WTC11 (cell line): ENCODE results near the gene CARHSP1. TPM values are rescaled to one million over a fixed set of nuclear protein-coding genes. Genes with fewer than 3 reads are reported as not detected.
A peak's percentile ranks its signal among the peaks of the same experiment; 100 is the strongest.

Experiments used
- ATAC-seq: fragments of 200-7000 bp; cut with Tn5 transposase; 2 replicates; pipeline ENCODE4 v1.10.0; 2021; ENCODE audit warnings: mild to moderate bottlenecking, moderate library complexity
- CTCF ChIA-PET: fragments of 300-600 bp; sonication (Branson Sonifier 250); formaldehyde crosslinking; loops from one replicate; lab custom pipeline; 2021; ENCODE audit warnings: antibody characterized with exemption; lab: Charles Lee
- POLR2A ChIA-PET: fragments of 350-600 bp; sonication (Branson Sonifier 250); formaldehyde crosslinking; loops from one replicate; lab custom pipeline; 2021; ENCODE audit warnings: antibody characterized with exemption; lab: Charles Lee
- DNase-seq: peaks from one replicate; pipeline ENCODE4 v3.0.0; 2021; ENCODE audit warnings: low spot score
- H3K27ac Mint-ChIP-seq: 2 replicates; pipeline ENCODE4 v1.8.0; 2021; ENCODE audit warnings: mixed read lengths
- H3K27me3 Mint-ChIP-seq: 2 replicates; pipeline ENCODE4 v1.8.0; 2021; ENCODE audit warnings: low read depth, mild to moderate bottlenecking, moderate library complexity, mixed read lengths
- H3K36me3 Mint-ChIP-seq: 2 replicates; pipeline ENCODE4 v1.8.0; 2021; ENCODE audit warnings: mixed read lengths
- H3K4me1 Mint-ChIP-seq: 2 replicates; pipeline ENCODE4 v1.8.0; 2022; ENCODE audit warnings: mixed read lengths
- H3K4me3 Mint-ChIP-seq: 2 replicates; pipeline ENCODE4 v1.8.0; 2021; ENCODE audit warnings: mild to moderate bottlenecking, moderate library complexity, mixed read lengths
- H3K9me3 Mint-ChIP-seq: 2 replicates; pipeline ENCODE4 v1.8.0; 2021; ENCODE audit warnings: mixed read lengths
- CBFB ChIP-seq: sonication (generic); formaldehyde crosslinking; IDR thresholded peaks from 2 replicates; pipeline ENCODE4 v1.8.1; 2022; ENCODE audit warnings: mild to moderate bottlenecking, low read depth, missing genetic modification reagents
- ELF4 ChIP-seq: sonication (generic); formaldehyde crosslinking; IDR thresholded peaks from 2 replicates; pipeline ENCODE4 v1.8.1; 2022; ENCODE audit warnings: low read depth, mild to moderate bottlenecking, moderate library complexity, missing genetic modification reagents
- ETV6 ChIP-seq: sonication (generic); formaldehyde crosslinking; IDR thresholded peaks from 2 replicates; pipeline ENCODE4 v1.8.1; 2022; ENCODE audit warnings: mild to moderate bottlenecking, missing genetic modification reagents
- FOXK1 ChIP-seq: sonication (generic); formaldehyde crosslinking; IDR thresholded peaks from 2 replicates; pipeline ENCODE4 v1.8.0; 2022; ENCODE audit warnings: mild to moderate bottlenecking, moderate library complexity, missing genetic modification reagents
- NR1H2 ChIP-seq: sonication (generic); formaldehyde crosslinking; IDR thresholded peaks from 2 replicates; pipeline ENCODE4 v1.9.0; 2021; ENCODE audit warnings: mild to moderate bottlenecking, moderate library complexity, missing genetic modification reagents
- RORB ChIP-seq: fragments of 250-450 bp; sonication (Bioruptor Pico); IDR thresholded peaks from 2 replicates; pipeline ENCODE4 v1.9.0; 2021; ENCODE audit warnings: mild to moderate bottlenecking
- ZNF232 ChIP-seq: sonication (generic); formaldehyde crosslinking; IDR thresholded peaks from 2 replicates; pipeline ENCODE4 v1.8.0; 2022; ENCODE audit warnings: mild to moderate bottlenecking, missing genetic modification reagents
- ZNF671 ChIP-seq: fragments of 250-450 bp; sonication (Bioruptor Pico); IDR thresholded peaks from 2 replicates; pipeline ENCODE4 v1.8.0; 2021; ENCODE audit warnings: mild to moderate bottlenecking
- total RNA-seq: library from RNA; stranded (reverse); gene quantifications from 3 replicates; pipeline ENCODE4 v1.2.3, GENCODE V29; 2021
- TF ChIP-seq, protein P1 (sequence below): sonication (generic); formaldehyde crosslinking; IDR thresholded peaks from 2 replicates; pipeline ENCODE4 v1.8.0; 2022; ENCODE audit warnings: mild to moderate bottlenecking, missing genetic modification reagents
- TF ChIP-seq, protein P2 (sequence below): sonication (generic); formaldehyde crosslinking; IDR thresholded peaks from 2 replicates; pipeline ENCODE4 v1.8.0; 2022; ENCODE audit warnings: mild to moderate bottlenecking, missing genetic modification reagents
- TF ChIP-seq, protein P3 (sequence below): sonication (generic); formaldehyde crosslinking; IDR thresholded peaks from 2 replicates; pipeline ENCODE4 v1.8.1; 2022; ENCODE audit warnings: low read depth, missing genetic modification reagents, borderline replicate concordance
- TF ChIP-seq, protein P4 (sequence below): fragments of 250-450 bp; sonication (Bioruptor Pico); IDR thresholded peaks from 2 replicates; pipeline ENCODE4 v1.8.0; 2021; ENCODE audit warnings: mild to moderate bottlenecking
- TF ChIP-seq, protein P5 (sequence below): fragments of 250-450 bp; sonication (Bioruptor Pico); IDR thresholded peaks from 2 replicates; pipeline ENCODE4 v1.9.0; 2021; ENCODE audit warnings: mild to moderate bottlenecking, borderline replicate concordance

CARHSP1 gene
- total RNA-seq, 1 experiment from 2014 or later, result 261 TPM

DNA sequence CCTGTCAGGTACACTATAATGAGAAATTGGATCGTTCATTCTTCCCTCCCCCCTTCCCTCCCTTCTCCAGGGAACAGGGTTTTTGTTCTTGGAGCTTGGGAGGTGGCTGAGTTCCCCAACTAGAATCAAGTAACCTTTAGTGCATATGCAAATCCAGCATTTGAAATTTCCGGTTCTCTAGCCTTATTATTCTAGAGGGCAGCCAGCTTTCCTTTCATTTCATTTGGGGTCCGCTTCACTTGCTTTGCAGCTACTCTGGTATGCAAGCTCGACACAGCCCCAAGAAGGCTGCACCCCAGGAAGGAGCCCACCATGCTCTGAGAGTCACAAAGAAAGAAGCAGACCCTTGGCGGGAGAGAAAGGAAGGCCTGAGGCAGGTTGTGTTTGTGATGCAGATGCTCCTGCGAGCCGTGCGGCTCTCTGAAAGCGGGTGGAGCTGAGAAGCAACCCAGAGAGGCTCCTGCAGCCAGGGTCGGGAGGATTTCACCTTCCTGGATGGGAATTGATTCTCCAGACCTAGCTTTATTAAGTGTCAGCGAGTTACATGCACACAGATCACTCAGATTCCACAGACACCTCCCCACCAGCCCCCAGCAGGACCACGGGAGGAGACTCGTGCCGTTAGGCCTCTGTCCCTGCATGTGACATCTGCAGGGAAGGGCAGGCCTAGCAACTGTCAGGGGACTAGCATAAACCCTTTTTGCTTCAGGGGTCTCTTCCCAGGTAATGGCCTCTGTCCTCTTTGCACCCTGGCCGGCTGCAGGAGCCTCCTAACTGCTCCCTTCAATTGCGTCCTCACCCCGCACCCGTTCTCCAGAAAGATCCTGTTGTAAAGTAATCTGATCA lies 36.7 kb downstream of the CARHSP1 start (continued):
- TF ChIP-seq, protein P1, sequence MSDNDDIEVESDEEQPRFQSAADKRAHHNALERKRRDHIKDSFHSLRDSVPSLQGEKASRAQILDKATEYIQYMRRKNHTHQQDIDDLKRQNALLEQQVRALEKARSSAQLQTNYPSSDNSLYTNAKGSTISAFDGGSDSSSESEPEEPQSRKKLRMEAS (CRISPR knock-in tag), result peak; percentile 75; the same call in 1 of the 2 replicates
- TF ChIP-seq ZNF671 (CRISPR knock-in tag) (no peak), NR1H2 (CRISPR knock-in tag) (no peak), ELF4 (CRISPR knock-in tag) (no peak), CBFB (no peak), FOXK1 (CRISPR knock-in tag) (no peak), RORB (no peak), ZNF232 (CRISPR knock-in tag) (no peak)
- TF ChIP-seq, protein P2, sequence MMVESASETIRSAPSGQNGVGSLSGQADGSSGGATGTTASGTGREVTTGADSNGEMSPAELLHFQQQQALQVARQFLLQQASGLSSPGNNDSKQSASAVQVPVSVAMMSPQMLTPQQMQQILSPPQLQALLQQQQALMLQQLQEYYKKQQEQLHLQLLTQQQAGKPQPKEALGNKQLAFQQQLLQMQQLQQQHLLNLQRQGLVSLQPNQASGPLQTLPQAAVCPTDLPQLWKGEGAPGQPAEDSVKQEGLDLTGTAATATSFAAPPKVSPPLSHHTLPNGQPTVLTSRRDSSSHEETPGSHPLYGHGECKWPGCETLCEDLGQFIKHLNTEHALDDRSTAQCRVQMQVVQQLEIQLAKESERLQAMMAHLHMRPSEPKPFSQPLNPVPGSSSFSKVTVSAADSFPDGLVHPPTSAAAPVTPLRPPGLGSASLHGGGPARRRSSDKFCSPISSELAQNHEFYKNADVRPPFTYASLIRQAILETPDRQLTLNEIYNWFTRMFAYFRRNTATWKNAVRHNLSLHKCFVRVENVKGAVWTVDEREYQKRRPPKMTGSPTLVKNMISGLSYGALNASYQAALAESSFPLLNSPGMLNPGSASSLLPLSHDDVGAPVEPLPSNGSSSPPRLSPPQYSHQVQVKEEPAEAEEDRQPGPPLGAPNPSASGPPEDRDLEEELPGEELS (CRISPR knock-in tag), result peak; percentile 39; the same call in 1 of the 2 replicates
- TF ChIP-seq, protein P3, sequence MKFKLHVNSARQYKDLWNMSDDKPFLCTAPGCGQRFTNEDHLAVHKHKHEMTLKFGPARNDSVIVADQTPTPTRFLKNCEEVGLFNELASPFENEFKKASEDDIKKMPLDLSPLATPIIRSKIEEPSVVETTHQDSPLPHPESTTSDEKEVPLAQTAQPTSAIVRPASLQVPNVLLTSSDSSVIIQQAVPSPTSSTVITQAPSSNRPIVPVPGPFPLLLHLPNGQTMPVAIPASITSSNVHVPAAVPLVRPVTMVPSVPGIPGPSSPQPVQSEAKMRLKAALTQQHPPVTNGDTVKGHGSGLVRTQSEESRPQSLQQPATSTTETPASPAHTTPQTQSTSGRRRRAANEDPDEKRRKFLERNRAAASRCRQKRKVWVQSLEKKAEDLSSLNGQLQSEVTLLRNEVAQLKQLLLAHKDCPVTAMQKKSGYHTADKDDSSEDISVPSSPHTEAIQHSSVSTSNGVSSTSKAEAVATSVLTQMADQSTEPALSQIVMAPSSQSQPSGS (CRISPR knock-in tag), result no peak
- TF ChIP-seq, protein P4, sequence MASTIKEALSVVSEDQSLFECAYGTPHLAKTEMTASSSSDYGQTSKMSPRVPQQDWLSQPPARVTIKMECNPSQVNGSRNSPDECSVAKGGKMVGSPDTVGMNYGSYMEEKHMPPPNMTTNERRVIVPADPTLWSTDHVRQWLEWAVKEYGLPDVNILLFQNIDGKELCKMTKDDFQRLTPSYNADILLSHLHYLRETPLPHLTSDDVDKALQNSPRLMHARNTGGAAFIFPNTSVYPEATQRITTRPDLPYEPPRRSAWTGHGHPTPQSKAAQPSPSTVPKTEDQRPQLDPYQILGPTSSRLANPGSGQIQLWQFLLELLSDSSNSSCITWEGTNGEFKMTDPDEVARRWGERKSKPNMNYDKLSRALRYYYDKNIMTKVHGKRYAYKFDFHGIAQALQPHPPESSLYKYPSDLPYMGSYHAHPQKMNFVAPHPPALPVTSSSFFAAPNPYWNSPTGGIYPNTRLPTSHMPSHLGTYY (CRISPR knock-in tag), result no peak

GRCh38 chr16:8831450-8831849 lies 37.4 kb downstream of the CARHSP1 start:
- CTCF ChIA-PET, result interaction anchor here (0.9 to 2.5 kb wide), 10 partner anchors 37 to 303 kb away, joined by 3 to 12 read pairs (median 4); partner anchors contain the start of gene CARHSP1
- Mint-ChIP-seq H3K27ac (peak overlapping the region; percentile 100), H3K9me3 (no peaks in the 10 kb centered on the region; the same call in 1 of the 2 replicates), H3K4me3 (peak overlapping the region; percentile 48), H3K4me1 (peaks cover 62% of the 10 kb centered on the region), H3K27me3 (no peaks in the 10 kb centered on the region), H3K36me3 (peaks cover 18% of the 10 kb centered on the region)
- DNase-seq (no peak), ATAC-seq (peak; percentile 8)
- TF ChIP-seq, protein P5, sequence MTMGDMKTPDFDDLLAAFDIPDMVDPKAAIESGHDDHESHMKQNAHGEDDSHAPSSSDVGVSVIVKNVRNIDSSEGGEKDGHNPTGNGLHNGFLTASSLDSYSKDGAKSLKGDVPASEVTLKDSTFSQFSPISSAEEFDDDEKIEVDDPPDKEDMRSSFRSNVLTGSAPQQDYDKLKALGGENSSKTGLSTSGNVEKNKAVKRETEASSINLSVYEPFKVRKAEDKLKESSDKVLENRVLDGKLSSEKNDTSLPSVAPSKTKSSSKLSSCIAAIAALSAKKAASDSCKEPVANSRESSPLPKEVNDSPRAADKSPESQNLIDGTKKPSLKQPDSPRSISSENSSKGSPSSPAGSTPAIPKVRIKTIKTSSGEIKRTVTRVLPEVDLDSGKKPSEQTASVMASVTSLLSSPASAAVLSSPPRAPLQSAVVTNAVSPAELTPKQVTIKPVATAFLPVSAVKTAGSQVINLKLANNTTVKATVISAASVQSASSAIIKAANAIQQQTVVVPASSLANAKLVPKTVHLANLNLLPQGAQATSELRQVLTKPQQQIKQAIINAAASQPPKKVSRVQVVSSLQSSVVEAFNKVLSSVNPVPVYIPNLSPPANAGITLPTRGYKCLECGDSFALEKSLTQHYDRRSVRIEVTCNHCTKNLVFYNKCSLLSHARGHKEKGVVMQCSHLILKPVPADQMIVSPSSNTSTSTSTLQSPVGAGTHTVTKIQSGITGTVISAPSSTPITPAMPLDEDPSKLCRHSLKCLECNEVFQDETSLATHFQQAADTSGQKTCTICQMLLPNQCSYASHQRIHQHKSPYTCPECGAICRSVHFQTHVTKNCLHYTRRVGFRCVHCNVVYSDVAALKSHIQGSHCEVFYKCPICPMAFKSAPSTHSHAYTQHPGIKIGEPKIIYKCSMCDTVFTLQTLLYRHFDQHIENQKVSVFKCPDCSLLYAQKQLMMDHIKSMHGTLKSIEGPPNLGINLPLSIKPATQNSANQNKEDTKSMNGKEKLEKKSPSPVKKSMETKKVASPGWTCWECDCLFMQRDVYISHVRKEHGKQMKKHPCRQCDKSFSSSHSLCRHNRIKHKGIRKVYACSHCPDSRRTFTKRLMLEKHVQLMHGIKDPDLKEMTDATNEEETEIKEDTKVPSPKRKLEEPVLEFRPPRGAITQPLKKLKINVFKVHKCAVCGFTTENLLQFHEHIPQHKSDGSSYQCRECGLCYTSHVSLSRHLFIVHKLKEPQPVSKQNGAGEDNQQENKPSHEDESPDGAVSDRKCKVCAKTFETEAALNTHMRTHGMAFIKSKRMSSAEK (CRISPR knock-in tag), result 0 out of 2 replicates have a peak, but pooled peaks have one; percentile 34
- no peak for TF ChIP-seq ETV6 (CRISPR knock-in tag)
- POLR2A ChIA-PET, result interaction anchor here (1.2 to 1.8 kb wide), 7 partner anchors 11 to 181 kb away, joined by 3 to 20 read pairs (median 4); partner anchors contain the start of gene CARHSP1
